Measurements from ENCODE around the gene HOPX.
"Not testable (repeated sequence)": the region's sequence is repeated elsewhere in the genome, so short reads cannot be mapped to it uniquely, and the experiment has no call there.

HOPX gene

DNA sequence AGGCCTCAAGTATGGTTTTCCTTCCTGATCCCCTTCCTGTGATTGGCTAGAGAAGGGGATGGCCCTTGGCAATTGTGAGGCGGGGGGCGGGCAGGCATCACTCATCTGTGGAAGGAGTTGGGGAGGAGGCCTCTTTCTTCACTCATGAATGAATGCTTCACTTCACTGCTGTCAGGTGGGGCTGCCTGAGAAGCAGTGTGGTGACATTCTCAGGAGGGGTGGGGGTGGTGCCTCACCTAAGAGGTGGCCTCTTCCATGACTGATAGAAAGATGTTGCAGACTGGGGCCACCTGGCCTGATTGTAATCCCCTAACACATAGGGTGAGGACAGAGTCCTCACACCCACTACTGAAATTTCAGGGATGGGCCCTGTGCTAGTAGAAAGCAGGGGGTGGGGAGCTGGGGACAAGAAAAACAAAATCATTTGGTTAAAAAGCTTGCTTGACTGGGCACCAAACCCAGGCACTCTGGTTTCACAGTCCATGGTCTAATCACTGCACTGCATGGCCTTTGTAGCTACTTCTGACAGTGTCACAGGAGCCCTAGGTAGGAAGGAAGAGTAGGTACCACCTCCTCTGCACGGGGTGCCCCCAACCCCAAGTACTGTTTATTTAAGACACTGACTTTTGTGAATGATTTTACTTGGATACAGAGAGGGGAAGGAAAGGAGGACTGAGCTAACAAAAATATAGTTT, 5.6 kb upstream of the HOPX start:
- no peak for DNase-seq

GRCh38 chr4:56684320-56685050, 3.4 kb upstream of the HOPX start:
- no peak for DNase-seq

DNA sequence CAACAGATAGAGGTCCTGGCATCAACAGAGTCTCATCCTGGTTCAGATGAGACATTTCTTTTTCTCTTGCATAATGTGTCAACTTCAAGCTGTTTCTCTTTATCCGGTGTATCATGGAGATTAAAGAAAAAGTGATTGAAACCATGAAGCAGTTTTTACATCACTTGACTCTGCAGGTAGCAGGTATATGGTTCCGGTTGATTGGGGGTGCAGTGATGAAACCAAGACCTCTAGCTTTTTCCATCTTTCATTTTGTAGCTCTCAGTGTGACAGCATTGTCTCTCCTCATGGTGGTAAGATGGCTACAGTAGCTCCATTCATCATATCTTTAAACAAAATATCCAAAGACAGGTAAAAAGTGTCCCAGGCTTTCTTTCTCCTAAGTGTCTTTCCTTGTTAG, 2.4 kb upstream of the HOPX start:
- DNase-seq, result no peak

DNA sequence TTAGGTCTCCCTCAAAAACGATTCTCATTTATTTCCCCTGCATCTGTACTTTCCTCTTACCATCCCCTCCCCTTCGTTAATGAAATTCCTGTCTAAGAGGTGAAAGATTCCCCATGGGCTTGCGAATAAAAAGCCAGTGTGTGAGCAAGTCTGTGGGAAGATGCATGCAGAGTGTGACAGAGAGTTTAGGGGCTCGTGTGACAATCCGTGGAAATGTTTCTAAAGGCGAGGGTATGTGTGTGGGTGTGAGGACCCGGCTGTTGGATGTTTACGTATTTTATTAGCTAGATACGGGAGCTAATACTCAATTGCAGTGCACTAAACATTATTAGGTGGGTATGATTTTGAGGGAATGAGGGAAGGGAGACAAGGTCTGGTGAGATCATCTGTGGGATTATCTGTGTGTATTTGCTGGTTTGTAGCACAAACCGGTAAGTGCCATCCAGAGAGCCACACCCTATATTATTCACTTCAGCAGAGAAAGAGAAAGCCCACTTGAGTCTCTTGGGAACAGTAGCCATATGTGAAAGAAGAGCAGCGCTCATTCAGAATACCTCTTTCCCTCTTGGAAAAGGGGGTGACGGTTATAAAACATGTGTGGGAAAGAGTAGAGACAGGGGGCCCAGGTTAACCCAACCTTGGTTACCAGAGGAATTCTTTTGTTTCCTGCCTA, 893 bp upstream of the HOPX start:
- no peak for DNase-seq

DNA sequence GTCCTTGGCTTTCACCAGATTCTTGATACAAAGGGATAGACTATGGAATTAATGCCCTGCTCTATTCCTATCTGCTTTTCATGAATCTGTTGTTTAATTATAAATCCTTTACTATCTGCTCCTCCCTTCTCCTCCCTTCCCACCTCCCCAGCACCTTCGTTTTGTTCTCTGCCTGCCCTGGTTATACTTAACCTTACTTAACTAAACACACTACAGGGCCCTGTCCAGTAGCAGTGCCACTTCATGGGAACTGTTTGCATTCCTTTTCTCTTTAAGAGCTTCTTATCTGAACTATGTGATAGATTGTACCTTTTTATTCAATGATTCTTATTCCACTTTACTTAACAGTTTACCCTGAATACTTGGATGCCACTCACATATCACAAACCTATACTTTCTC, 830 bp downstream of the HOPX start:
- DNase-seq, result no peak

GRCh38 chr4:56677711-56678110, 3.4 kb downstream of the HOPX start:
- no peak for DNase-seq

- no peak for DNase-seq
Observed at GRCh38 chr4:56674984-56675383, 6.1 kb downstream of the HOPX start.

- no peak for DNase-seq
Observed at GRCh38 chr4:56671860-56672259, 9.2 kb downstream of the HOPX start.

- no peak for DNase-seq
Observed at GRCh38 chr4:56671373-56671772, 9.7 kb downstream of the HOPX start.

DNA sequence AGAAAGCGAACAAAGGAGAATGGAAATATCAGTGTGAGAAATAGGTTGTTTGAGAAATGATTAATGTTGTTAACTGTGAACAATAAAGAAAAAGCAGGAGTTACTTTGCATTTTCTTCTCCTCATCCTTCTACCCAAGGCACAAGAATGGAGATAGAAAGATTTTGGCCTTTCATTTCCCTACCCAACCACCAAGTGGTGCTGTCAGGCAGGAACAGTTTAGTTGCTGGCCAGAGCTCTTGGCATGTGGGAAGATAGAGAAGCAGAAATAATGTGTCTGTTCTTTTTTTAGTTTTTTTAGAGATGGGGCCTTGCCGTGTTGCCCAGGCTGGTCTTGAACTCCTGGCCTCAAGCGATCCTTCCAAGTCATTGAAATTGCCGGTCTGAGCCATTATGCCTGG, 12.8 kb downstream of the HOPX start:
- DNase-seq, result no peak

DNA sequence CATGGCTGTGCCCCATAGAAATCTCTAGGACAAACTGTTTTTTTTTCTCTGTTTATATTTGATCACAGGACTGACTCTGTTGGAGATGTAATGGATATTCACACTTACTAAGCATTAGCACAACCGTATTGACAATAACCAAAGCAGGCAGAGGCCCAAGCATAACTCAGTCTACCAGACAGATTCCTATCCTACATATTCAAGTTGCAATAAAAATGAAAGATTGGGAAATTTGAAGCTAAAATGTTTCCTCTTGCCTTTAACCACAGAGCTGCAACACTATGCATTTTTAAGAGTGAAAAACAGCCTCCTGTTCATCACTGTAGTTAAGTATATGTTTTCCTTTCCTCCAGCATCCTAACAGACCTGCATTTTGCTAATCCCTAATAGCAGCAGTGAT, 13.7 kb downstream of the HOPX start:
- not testable (repeated sequence) for DNase-seq

- no peak for DNase-seq
Observed at GRCh38 chr4:56666279-56666678, 14.8 kb downstream of the HOPX start.

DNA sequence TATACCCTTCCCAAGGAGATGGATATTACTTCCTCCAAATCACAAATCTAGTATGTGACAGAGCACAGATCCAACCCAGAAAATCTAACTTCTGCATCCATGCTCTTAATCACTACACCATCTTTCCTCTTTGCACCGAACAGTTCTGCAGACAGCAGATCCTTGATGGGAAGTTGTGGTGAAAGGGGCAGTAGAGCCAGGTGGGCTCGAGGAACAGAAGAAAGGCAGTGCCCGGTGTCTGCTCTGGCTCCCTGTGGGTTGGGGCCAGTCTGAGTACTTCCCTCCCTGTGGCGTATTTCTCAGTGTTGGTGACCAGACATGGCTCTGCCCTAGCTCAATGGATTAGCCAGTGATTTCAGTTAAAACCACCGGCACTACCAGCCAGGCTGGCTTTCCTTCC, 15.3 kb downstream of the HOPX start:
- DNase-seq, result no peak

DNA sequence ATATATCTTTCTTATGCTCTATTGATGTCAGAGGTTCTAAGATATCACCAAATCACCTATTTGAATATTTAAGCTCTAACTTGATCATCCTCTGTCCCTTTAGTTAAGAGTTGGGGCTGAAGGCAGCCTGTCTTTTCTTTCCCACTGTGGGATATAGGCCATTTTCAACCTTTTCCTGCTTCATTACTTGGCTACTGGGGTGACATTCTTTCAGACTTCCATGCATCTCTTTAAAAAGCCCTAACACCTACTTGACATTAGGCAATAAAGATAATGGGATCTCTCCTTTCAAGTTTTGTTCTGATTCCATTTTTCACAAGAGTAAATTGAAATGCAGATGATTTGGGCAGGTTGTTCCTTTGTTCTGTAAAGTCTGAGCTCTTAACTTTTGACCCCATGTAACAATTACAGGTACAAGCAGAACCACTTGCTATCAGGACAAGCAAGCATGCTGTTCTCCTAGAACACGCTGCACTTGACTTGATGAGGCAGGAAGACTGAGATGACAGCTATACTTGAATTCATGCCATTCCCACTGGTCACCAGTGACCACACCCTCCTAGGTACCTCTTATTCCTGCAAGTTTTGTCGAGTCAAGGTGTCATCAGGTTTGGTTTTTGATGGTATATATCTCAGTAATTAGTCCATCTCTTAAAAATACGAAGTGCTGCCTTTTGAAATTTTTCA, 18.2 kb downstream of the HOPX start:
- DNase-seq, result no peak

DNA sequence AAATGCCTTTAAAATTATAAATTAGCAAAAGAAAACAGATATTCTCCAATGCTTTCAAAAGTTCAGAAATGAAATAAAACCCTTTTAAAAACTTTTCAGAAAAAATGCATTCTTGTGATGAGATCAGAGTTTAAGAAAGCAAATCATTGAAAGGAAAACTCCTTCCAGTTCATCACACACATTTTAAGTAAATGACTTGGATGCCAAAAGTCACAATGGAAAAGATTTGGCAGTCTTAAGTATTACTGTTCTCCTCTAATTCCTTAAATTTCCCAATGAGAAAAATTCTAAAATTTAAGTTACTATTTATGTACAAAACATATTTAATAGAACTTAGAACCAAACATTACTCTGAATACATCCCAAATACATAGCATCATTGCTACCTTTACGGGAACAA, 21.1 kb downstream of the HOPX start:
- DNase-seq, result no peak

GRCh38 chr4:56658528-56658927, 22.6 kb downstream of the HOPX start:
- DNase-seq, result no peak

DNA sequence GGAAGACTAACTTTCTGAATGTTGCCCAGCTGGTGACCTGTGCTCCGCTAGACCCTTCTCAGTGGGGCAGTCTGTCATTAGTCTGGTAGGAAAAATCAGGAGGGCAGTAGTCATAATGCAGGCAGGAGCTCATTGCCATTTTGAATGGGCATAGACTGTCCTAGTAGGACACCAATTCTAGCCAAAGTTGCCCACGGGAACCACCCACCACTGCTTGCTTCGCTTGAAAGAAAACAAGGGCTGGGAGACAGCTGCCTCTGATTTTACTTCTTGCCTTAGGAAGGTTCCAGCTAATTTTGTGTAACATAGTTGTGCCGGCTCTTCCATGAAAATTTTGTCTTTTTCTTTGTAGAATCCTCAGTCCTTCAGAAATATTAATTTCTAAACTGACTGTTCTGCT, 23.3 kb downstream of the HOPX start:
- DNase-seq, result no peak

DNA sequence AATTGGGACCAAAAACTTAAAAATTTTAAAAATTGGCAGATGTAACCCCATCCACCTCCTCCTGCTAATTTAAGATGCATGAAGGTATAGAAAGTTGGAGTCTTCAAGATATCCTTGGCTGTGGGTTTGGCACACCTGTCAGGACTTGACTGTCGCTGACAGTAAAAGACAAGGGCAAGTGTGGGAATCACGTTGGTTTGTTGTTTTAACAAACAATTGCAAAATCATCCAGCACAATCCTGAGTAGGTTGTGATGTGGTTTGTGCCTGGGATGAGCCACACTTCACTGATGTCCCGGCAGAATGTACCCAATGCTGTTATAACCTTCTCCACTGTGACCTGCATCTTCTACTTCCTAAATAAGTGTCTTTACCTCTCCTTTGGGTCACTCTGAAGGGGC, 24.0 kb downstream of the HOPX start:
- DNase-seq, result no peak

- peak in 2 of 5 donors; percentile 23 to 74 for DNase-seq
Observed at GRCh38 chr4:56656346-56656643, 24.8 kb downstream of the HOPX start.

DNA sequence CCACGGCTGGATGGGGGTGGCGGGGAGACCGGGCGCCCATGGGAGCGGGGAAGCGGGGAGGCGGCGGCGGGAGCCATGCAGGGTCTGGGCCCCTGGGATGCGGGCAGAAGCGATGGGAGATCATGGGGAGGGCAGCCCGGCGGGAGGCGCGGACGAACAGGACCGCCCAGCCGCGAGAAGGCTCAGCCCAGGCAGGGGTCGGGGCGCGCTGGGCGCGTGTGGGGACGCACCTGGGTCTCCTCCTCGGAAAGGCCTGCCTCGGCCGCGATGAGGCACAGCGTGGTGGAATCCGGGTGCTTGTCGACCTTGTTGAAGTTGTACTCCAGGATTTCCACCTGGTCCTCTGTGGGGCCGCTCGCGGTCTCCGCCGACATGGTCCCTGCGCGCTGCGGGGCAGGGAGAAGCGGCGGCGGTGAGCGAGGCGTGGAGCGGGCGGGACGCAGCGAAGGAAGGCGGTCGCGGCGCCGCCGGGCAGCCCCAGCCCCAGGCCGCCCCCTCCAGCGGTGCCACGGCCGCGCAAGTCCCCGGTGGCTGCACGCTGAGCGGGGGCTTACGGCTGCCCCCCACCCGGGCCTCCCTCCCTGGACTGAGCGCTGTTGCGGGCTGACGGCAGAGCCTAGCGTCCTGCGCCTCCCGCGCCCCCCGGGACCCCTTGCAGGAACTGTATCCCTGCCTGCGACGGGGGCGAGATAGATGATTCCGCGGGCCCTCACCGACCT, 25.3 kb downstream of the HOPX start:
- DNase-seq, result peak in 1 of 5 donors; percentile 33

- no peak for DNase-seq
Observed at GRCh38 chr4:56655209-56655626, 25.9 kb downstream of the HOPX start.

- DNase-seq, result no peak
Observed at GRCh38 chr4:56654238-56654632, 26.9 kb downstream of the HOPX start.
